H1 (cell line): ENCODE results near the gene TFF2. TPM values are rescaled to one million over a fixed set of nuclear protein-coding genes. Genes with fewer than 3 reads are reported as not detected.

Source experiments
- CTCF ChIA-PET: fragments of 300-600 bp; sonication (Branson Sonifier 250); formaldehyde crosslinking; loops from one replicate; lab custom pipeline; 2021; ENCODE audit not compliant: partially characterized antibody; lab: Charles Lee
- POLR2A ChIA-PET: fragments of 300-600 bp; sonication (Branson Sonifier 250); formaldehyde crosslinking; loops from one replicate; lab custom pipeline; 2021; ENCODE audit warnings: inconsistent platforms; ENCODE audit not compliant: partially characterized antibody; lab: Charles Lee
- DNase-seq, 2 experiments: peaks; one replicate each; pipeline versions ENCODE4 v3.0.0 to v3.0.0-alpha.2; 2010 to 2022; ENCODE audit warnings: low spot score in 2 of 2, low read depth in 1 of 2, mixed read lengths in 1 of 2
- FAIRE-seq: peaks from 2 replicates; lab custom pipeline; 2011; peaks lifted over from hg19 to GRCh38; lab: Jason Lieb, UNC
- H2AFZ ChIP-seq: 2 replicates; pipeline ENCODE4 v1.8.1; 2012; ENCODE audit warnings: low read length, inconsistent platforms
- H2AK5ac ChIP-seq: 2 replicates; pipeline ENCODE4 v1.6.1; 2013; ENCODE audit warnings: low read depth, low read length
- H2BK120ac ChIP-seq: replicated peaks from 2 replicates; pipeline ENCODE3; 2013; ENCODE audit warnings: low read depth, low read length, inconsistent platforms
- H2BK12ac ChIP-seq: 2 replicates; pipeline ENCODE4 v1.6.1; 2013; ENCODE audit warnings: low read depth, low read length
- H2BK15ac ChIP-seq: 2 replicates; pipeline ENCODE4 v1.6.1; 2013; ENCODE audit warnings: low read length
- H2BK20ac ChIP-seq: 2 replicates; pipeline ENCODE4 v1.6.1; 2013; ENCODE audit warnings: low read length
- H2BK5ac ChIP-seq: 2 replicates; pipeline ENCODE4 v1.6.1; 2013; ENCODE audit warnings: low read depth, low read length
- H3K14ac ChIP-seq: 2 replicates; pipeline ENCODE4 v1.6.1; 2013; ENCODE audit warnings: inconsistent platforms; ENCODE audit not compliant: insufficient read length
- H3K18ac ChIP-seq: 2 replicates; pipeline ENCODE4 v1.6.1; 2013; ENCODE audit warnings: low read length; ENCODE audit errors: extremely low read depth
- H3K23ac ChIP-seq: 2 replicates; pipeline ENCODE4 v1.6.1; 2013; ENCODE audit warnings: inconsistent platforms; ENCODE audit not compliant: insufficient read length
- H3K23me2 ChIP-seq: 2 replicates; pipeline ENCODE4 v1.6.1; 2013; ENCODE audit warnings: low read depth, low read length
- H3K27ac ChIP-seq: 2 replicates; pipeline ENCODE4 v1.6.1; 2011; ENCODE audit warnings: low read depth, low read length, inconsistent platforms
- H3K27me3 ChIP-seq, 4 experiments: replicated peaks in 1 of 4; 1 replicate in 1 of 4; 2 replicates in 3 of 4; pipeline versions ENCODE4 v1.6.1 to v1.8.1; 2011 to 2013; ENCODE audit warnings: low read length in 3 of 4, mild to moderate bottlenecking in 3 of 4, inconsistent platforms in 2 of 4, mixed read lengths in 2 of 4, moderate library complexity in 1 of 4; ENCODE audit not compliant: control insufficient read depth in 3 of 4, insufficient read depth in 3 of 4; ENCODE audit errors: extremely low read depth in 1 of 4
- H3K36me3 ChIP-seq, 4 experiments: 2 replicates each; pipeline versions ENCODE4 v1.6.1 to v1.8.1; 2011 to 2013; ENCODE audit warnings: mild to moderate bottlenecking in 4 of 4, low read length in 3 of 4, moderate library complexity in 2 of 4, control low read depth in 1 of 4, inconsistent platforms in 1 of 4; ENCODE audit not compliant: insufficient read depth in 4 of 4, control insufficient read depth in 2 of 4
- H3K4ac ChIP-seq: replicated peaks from 2 replicates; pipeline ENCODE3; 2013; ENCODE audit warnings: low read length, low read depth, mixed read lengths, inconsistent platforms; ENCODE audit not compliant: insufficient read length
- H3K4me1 ChIP-seq, 4 experiments: replicated peaks in 1 of 4; 1 replicate in 1 of 4; 2 replicates in 3 of 4; pipeline versions ENCODE4 v1.6.1 to v1.8.1; 2011 to 2013; ENCODE audit warnings: low read length in 3 of 4, inconsistent platforms in 2 of 4, mixed read lengths in 1 of 4; ENCODE audit not compliant: insufficient read depth in 4 of 4, control insufficient read depth in 3 of 4
- H3K4me2 ChIP-seq, 2 experiments: 2 replicates each; pipeline versions ENCODE4 v1.6.1 to v1.8.1; 2011 to 2013; ENCODE audit warnings: low read depth in 2 of 2, low read length in 2 of 2, control low read depth in 1 of 2, inconsistent platforms in 1 of 2, mild to moderate bottlenecking in 1 of 2; ENCODE audit not compliant: insufficient read depth in 1 of 2
- H3K4me3 ChIP-seq, 4 experiments: fragments of 200-600, 300-600 bp in 1 of 4; sonication (generic), shearing (Covaris generic), sonication (Bioruptor Twin) in 1 of 4; 2 replicates each; pipeline versions ENCODE4 v1.5.1 to v1.8.1; 2011 to 2016; ENCODE audit warnings: low read length in 4 of 4, low read depth in 3 of 4, control low read depth in 2 of 4, inconsistent platforms in 2 of 4, mild to moderate bottlenecking in 2 of 4, mixed read lengths in 1 of 4, moderate library complexity in 1 of 4; ENCODE audit not compliant: insufficient read depth in 2 of 4; ENCODE audit errors: extremely low read depth in 1 of 4
- H3K56ac ChIP-seq: replicated peaks from 2 replicates; pipeline ENCODE3; 2013; ENCODE audit warnings: low read depth, mild to moderate bottlenecking, mixed read lengths, low read length, inconsistent platforms; ENCODE audit not compliant: insufficient read length
- H3K79me1 ChIP-seq: 2 replicates; pipeline ENCODE4 v1.6.1; 2013; ENCODE audit warnings: low read depth, low read length, control low read depth
- H3K79me2 ChIP-seq, 2 experiments: 2 replicates each; pipeline versions ENCODE4 v1.6.1 to v1.8.1; 2012 to 2013; ENCODE audit warnings: low read length in 2 of 2, mild to moderate bottlenecking in 2 of 2, inconsistent platforms in 1 of 2; ENCODE audit not compliant: insufficient read depth in 2 of 2, control insufficient read depth in 1 of 2
- H3K9ac ChIP-seq, 4 experiments: replicated peaks in 1 of 4; 1 replicate in 1 of 4; 2 replicates in 3 of 4; pipeline versions ENCODE4 v1.6.1 to v1.8.1; 2011 to 2013; ENCODE audit warnings: low read depth in 3 of 4, low read length in 3 of 4, control low read depth in 2 of 4, mild to moderate bottlenecking in 2 of 4, moderate library complexity in 2 of 4, inconsistent platforms in 1 of 4; ENCODE audit errors: extremely low read depth in 1 of 4
- H3K9me3 ChIP-seq, 2 experiments: 2 replicates each; pipeline versions ENCODE4 v1.6.1 to v1.8.1; 2012 to 2013; ENCODE audit warnings: mild to moderate bottlenecking in 2 of 2, moderate library complexity in 2 of 2, control low read depth in 1 of 2, inconsistent platforms in 1 of 2, low read depth in 1 of 2, low read length in 1 of 2, mixed read lengths in 1 of 2; ENCODE audit not compliant: insufficient read depth in 2 of 2
- H4K20me1 ChIP-seq, 2 experiments: replicated peaks in 1 of 2; 2 replicates each; pipeline versions ENCODE3 to v1.8.1; 2011 to 2013; ENCODE audit warnings: inconsistent platforms in 2 of 2, low read length in 2 of 2, mild to moderate bottlenecking in 1 of 2; ENCODE audit not compliant: insufficient read depth in 2 of 2, control insufficient read depth in 1 of 2
- H4K5ac ChIP-seq: 2 replicates; pipeline ENCODE4 v1.6.1; 2013; ENCODE audit warnings: low read length, low read depth, mixed read lengths, inconsistent platforms; ENCODE audit not compliant: insufficient read length
- H4K8ac ChIP-seq: 2 replicates; pipeline ENCODE4 v1.8.0; 2013; ENCODE audit warnings: mild to moderate bottlenecking, moderate library complexity, low read length, inconsistent platforms; ENCODE audit not compliant: insufficient read depth; ENCODE audit errors: extremely low read depth
- H4K91ac ChIP-seq: replicated peaks from 2 replicates; pipeline ENCODE3; 2013; ENCODE audit warnings: low read length, mixed read lengths, inconsistent platforms; ENCODE audit not compliant: insufficient read length
- CHD1 ChIP-seq: IDR thresholded peaks from 2 replicates; pipeline ENCODE4 v1.6.1; 2012; ENCODE audit warnings: low read depth, low read length, improper control_type of control experiment
- HDAC2 ChIP-seq, 2 experiments: fragments of 300-600 bp in 1 of 2; sonication (generic) in 1 of 2; IDR thresholded peaks; 2 replicates each; pipeline ENCODE4 v1.6.1; 2011 to 2012; ENCODE audit warnings: low read depth in 2 of 2, low read length in 2 of 2, mild to moderate bottlenecking in 2 of 2, moderate library complexity in 2 of 2, borderline replicate concordance in 1 of 2, inconsistent platforms in 1 of 2
- KDM4A ChIP-seq: IDR thresholded peaks from one replicate; pipeline ENCODE4 v1.7.1; 2012; ENCODE audit warnings: low read depth, mild to moderate bottlenecking, moderate library complexity, low read length, inconsistent platforms; ENCODE audit not compliant: severe bottlenecking
- NANOG ChIP-seq: IDR thresholded peaks from 2 replicates; pipeline ENCODE4 v1.6.1; 2011; ENCODE audit warnings: low read length, low read depth, mild to moderate bottlenecking, inconsistent platforms; ENCODE audit not compliant: insufficient read depth, poor library complexity, severe bottlenecking
- POLR2AphosphoS5 ChIP-seq: IDR thresholded peaks from 2 replicates; pipeline ENCODE4 v1.6.1; 2011; ENCODE audit warnings: low read depth, low read length
- RFX5 ChIP-seq: IDR thresholded peaks from 2 replicates; pipeline ENCODE4 v1.6.1; 2011; ENCODE audit warnings: low read depth, low read length, improper control_type of control experiment, borderline replicate concordance
- SAP30 ChIP-seq: fragments of 300-600 bp; sonication (generic); IDR thresholded peaks from 2 replicates; pipeline ENCODE4 v1.7.1; 2012; ENCODE audit warnings: low read length, moderate library complexity, mild to moderate bottlenecking, inconsistent platforms; ENCODE audit not compliant: insufficient read depth, insufficient replicate concordance
- WGBS, 2 experiments: shearing (Covaris generic) in 1 of 2; methylation state at CpG; one replicate each; pipeline versions ENCODE4 v1.1.6 to v1.1.7; 2013 to 2015; ENCODE audit warnings: low lambda C conversion rate in 2 of 2, mixed read lengths in 2 of 2, inconsistent platforms in 1 of 2, low coverage in 1 of 2, missing lambda C conversion rate in 1 of 2; ENCODE audit not compliant: insufficient replicate concordance in 2 of 2, insufficient coverage in 1 of 2, insufficient read length in 1 of 2; ENCODE audit errors: extremely low coverage in 1 of 2, missing lambda C conversion rate in 1 of 2; 5-methylcytosine and 5-hydroxymethylcytosine counted together
- polyA plus RNA-seq, 7 experiments: library from polyadenylated mRNA; depleted of rRNA in 3 of 7; stranded (reverse) in 5 of 7; unstranded in 2 of 7; fragments of >200 nt in 5 of 7; fragments of 200-250 nt in 2 of 7; gene quantifications; 1 replicate in 5 of 7; 2 replicates in 1 of 7; 4 replicates in 1 of 7; pipeline versions ENCODE4 v1.2.1 to v1.2.3, GENCODE V29; 2011 to 2013; ENCODE audit warnings: missing spikeins in 2 of 7, mixed read lengths in 2 of 7
- total RNA-seq: library from RNA; stranded (reverse); fragmentation: NEBNext Ultra II Directional; extraction: Animal tissue kit (Norgen Biotek cat#: 25700); gene quantifications from 2 replicates; pipeline ENCODE4 v1.2.1, GENCODE V29; 2021

The TFF2 gene
- total and polyA plus RNA-seq, 2 of the 8 experiments (the other 6 are each of a cell fraction or from before 2014, with no cell fraction given), result not detected

DNA sequence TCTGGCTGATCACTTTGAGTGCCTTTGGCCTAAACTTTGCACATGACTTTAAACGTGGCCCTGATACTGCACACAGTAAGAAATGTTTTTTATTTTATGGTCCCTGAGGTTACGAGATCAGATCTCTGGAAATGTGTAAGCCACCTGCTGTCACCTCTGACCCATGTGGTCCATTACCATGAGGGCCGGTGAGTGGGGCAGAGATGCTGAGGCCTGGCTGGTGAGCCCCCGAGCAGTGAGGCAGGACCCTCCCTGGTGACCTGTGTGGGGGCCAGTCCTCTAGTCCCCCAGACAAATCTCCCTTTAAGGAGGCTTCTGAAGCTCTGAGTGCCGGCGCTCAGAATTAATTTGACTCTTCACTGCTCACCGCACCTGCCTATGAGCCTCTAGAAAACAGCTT lies 48.0 kb downstream of the TFF2 start:
- Histone ChIP-seq H3K27me3 (no peaks in the 10 kb centered on the region), H2AK5ac (no peak overlapping the region), H3K79me1 (no peaks in the 10 kb centered on the region), H2BK120ac (no peak overlapping the region), H3K18ac (no peak overlapping the region), H2AFZ (no peak overlapping the region), H2BK5ac (no peak overlapping the region), H3K23me2 (no peaks in the 10 kb centered on the region), H3K23ac (no peak overlapping the region), H2BK15ac (no peak overlapping the region), H3K4ac (no peak overlapping the region), H2BK20ac (no peak overlapping the region), H3K4me1 (no peaks in the 10 kb centered on the region), H3K4me3 (no peak overlapping the region), H3K9me3 (no peaks in the 10 kb centered on the region), H3K9ac (no peak overlapping the region), H3K4me2 (no peak overlapping the region), H2BK12ac (no peak overlapping the region), H3K79me2 (no peaks in the 10 kb centered on the region), H3K56ac (no peak overlapping the region), H4K8ac (no peak overlapping the region; the same call in 1 of the 2 replicates), H3K36me3 (no peaks in the 10 kb centered on the region), H3K14ac (no peak overlapping the region), H3K27ac (no peak overlapping the region), H4K20me1 (no peaks in the 10 kb centered on the region), H4K5ac (no peak overlapping the region), H4K91ac (no peak overlapping the region)
- no peak for FAIRE-seq
- TF ChIP-seq CHD1 (no peak), SAP30 (no peak), HDAC2 (IDR thresholded peaks at IDR 0.05; ENCODE audit: borderline replicate concordance in 1 of 2, low read depth in 2 of 2, low read length in 2 of 2) (no peak), NANOG (no peak), KDM4A (no peak), POLR2AphosphoS5 (no peak), RFX5 (no peak)
- POLR2A ChIA-PET, result interaction anchor here (1.0 kb wide), 1 partner anchor 42 kb away, joined by 3 read pairs; no protein-coding TSS in a partner anchor
- CTCF ChIA-PET, result interaction anchor here (0.6 to 6.5 kb wide), 2 partner anchors 8 to 217 kb away, joined by 3 to 36 read pairs; no protein-coding TSS in a partner anchor
- DNase-seq, result no peak
- WGBS, 2 experiments, result 78% methylated on average over 7 of the region's 7 CpGs; no CpG with 5 or more reads in 1 of the 2 experiments
